Glomerular visceral epithelial cell (primary cell): Measurements from ENCODE around the gene SYT14.
"Not testable (repeated sequence)": the region's sequence is repeated elsewhere in the genome, so short reads cannot be mapped to it uniquely, and the experiment has no call there.

Source experiments
- DNase-seq: peaks from one replicate; pipeline ENCODE4 v3.0.0-alpha.2; 2016; ENCODE audit errors: extremely low spot score

The SYT14 gene

DNA sequence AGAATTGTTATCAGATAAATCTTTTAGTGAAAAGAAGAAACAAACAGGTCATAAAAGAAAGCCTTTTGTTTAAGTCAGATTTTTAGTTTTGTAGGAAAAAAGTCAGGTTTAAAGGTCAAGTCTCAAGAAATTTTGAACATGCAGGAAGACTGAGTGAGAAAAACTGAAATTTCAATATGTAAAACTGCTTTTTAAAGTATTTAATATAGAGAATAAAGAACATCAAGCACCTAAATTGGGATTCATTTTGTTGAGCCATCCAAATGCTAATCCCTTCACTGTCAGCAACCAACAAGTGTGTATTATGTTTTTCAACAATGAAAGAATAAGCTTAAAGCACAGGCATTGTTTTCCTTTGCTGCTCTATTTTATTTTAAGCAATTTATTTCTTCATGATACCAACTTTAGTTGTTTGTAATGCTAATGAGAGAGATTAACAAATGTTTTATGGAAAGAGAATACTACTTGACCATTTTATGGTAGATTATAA, 179.7 kb downstream of the SYT14 start:
- no peak for DNase-seq

DNA sequence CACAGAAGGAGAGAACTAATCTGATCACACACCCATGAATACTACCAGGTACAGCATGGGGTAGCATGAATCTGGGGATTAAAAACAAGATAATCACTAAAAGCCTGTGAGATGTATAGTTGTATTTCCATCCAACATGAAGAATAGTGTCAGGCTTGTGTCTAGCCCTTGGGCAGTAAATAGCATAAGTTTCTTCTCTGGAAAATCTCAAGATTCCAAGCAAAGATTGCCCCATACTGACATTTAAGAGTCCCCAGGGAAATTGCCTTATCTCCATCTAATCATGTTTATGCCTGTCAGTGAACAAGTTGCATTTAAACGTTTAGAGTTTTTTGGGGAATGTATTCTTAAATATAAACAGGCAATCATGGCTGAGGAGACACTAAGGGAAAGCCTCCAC, 185.4 kb downstream of the SYT14 start:
- DNase-seq: no peak

DNA sequence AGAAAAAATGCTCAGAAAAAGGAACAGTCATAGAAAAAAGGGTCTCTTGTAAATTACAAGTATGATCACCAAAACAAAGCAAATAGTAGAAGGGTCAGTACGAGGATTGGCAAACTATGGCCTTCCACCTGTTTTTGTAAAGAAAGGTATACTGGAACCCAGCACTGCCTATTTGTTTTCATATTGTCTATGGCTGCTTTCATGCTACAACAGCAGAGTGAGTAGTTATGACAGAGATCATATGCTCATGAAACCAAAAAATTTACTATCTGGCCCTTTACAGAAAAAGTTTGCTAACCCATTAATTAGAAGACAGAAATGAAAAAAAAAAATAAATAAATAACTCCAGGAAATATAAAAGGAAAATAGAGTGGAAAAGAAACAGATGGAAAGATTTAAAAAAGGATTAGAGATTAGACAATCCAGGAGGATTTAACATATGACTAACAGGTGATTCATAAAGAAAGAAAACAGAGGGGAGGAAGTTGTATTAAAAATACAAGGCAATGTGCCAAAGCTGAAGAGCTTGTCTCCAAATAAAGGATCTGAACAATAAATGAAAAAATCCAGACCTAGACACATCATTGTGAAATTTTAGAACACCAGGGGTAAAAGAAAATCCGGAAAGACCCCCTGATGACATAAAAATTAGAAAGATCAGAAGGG, 186.0 kb downstream of the SYT14 start:
- peak; percentile 50 for DNase-seq

DNA sequence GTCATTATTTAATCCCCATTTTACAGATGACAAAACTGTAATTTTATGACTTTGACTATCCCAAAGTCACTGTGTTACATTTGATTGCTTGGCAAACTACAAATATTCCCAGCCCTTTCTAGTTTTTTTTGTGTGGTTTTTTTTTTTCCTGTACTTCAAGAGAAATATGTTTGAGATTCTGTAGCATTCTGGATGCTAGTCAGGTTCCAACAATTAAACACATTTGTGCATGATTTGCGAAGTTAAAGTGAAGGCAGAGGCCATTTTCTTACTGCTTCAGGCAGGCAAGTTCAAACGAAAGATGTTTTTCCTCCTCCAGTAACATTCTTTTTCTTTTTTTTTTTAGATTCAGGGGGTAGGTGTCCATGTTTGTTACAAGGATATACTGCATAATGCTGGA, 186.7 kb downstream of the SYT14 start:
- DNase-seq: no peak

DNA sequence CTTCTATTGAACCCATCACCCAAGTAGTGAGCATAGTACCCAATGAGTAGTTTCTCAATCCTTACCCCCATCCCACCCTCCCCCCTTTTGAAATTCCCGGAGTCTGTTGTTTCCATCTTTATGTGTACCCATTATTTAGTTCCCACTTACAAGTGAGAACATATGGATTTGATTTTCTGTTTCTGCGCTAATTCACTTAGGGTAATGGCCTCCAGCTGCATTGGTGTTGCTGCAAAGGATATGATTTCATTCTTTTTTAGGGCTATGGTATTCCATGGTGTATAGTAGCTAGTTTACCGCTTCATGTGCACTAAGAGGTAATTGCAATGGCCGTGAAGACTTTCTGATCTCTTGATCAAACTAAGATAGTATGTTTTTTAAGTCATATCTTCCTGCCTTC, 187.1 kb downstream of the SYT14 start:
- no peak for DNase-seq

DNA sequence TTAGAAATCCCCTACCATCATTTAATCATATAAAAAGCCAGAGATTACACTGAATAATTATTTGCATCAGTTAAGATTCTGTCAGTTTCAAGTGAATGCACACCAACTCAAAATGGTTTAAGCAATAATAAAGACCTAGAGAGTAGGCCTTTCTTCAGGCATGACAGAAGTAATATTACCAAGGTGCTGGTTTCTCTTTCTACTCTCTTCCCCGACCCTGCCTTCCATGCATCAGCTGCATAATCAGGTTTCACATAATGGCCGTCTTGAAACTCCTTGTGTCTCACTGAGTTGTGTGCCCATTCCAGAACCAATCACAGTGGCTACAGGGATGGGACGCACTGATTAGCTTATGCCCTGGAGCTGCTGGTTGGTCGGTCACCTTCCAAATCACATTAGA, 191.1 kb downstream of the SYT14 start:
- DNase-seq: no peak

DNA sequence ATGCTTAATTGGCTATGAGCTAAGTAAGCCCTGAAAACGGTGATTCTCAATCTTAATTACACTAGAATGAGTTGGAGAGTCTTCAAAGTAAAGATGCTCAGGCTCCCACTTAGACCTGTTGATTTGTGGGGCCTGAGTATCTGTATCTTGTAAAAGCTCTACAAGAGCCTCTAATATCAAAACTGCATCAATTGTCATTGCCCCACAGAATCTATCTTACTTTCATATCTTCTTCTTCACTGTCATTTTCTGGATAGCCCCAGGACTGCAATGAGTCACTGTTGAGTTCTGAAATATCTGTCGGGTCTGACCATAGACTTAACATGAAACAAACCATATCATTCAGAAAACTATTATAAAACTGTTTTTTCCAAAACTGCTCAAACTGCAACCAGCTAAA, 191.7 kb downstream of the SYT14 start:
- no peak for DNase-seq

DNA sequence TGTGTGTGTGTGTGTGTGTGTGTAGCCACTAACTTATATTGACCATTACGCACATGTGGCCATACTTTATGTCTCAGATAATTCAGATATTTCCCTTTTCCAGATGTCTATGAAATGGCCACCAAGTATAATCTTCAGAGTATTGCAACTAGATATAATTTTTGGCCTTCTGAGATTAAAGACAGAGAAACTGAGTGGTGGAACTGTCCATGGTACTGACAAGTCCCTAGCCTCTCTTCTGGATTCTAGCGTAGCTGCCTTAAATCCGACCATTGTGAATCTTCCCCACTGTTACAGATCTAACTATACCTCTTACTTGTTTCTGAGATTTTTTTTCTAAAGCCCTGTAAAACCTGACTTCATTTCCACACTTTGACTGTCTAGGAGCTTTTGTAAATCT, 194.6 kb downstream of the SYT14 start:
- peak; percentile 30 for DNase-seq

DNA sequence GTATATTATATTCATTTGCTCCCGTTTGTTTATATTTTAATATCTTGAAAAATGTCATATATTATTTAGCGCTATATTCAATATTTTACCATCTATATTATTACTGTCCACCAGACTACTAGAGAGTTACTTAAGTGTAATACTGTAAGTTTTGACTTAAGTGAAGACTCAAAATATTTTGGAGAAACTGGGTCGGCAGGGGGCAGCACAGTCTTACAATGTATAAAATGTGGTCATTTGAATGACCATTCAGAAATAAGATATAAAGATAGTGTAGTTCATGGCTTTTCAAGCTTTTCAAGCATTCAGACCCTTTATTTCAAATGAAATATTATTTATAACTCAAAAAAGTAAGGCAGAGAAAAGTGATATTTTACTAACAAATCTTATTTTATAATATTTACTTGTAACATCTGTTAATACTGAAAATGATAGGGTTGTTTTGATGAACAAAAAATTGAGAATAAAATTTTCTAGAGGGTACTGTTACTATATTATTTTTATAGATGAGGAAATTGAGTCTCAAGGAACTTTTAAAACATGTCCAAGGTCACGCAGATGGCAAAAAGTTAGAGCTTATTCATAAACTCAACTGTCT, 205.5 kb downstream of the SYT14 start:
- DNase-seq: peak; percentile 79

DNA sequence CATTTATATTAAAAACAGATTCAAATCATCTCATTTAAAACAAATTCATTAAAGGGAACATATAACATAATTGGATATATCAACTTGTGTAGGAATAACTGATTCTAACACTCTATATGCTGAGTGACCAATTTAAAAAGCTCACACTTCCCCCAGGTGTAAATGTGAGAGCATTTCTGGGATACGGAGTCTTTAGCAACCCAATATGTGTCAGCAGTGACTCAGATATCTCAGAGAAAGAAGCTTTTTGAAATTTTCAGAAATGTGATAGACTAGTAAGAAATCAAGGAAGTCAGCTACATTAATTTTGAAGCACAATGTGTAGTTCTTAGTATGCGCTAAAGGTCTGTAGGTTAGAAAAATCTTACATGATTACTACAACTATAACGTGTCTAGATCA, 206.7 kb downstream of the SYT14 start:
- peak; percentile 46 for DNase-seq

DNA sequence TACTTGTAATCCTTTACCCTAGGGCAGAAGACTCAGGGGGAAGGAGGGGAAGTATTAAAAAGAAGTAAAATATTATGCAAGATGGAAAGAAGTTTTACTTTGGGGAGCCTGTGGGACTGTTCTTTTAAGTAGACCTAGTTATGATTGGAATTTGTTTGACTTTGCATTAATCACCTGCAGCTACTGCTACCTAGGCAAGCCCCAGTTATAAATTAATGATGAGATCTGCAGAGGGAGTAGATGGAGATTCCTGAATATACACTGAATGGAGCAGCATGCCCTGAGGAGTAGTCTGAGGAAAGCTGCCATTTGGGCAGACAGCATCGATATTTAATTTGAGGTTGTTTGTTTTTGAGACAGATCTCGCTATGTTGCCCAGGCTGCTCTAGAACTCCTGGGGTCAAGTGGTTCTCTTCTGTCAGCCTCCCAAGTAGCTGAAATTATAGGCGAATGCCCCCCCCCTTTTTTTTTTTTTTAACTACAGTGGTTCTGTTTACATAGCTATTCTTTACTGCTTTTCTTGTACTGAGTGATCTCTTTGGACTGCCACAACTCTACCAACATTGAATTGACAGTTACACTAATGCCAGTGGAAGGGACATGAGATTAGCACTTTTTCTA, 213.1 kb downstream of the SYT14 start:
- DNase-seq: no peak

DNA sequence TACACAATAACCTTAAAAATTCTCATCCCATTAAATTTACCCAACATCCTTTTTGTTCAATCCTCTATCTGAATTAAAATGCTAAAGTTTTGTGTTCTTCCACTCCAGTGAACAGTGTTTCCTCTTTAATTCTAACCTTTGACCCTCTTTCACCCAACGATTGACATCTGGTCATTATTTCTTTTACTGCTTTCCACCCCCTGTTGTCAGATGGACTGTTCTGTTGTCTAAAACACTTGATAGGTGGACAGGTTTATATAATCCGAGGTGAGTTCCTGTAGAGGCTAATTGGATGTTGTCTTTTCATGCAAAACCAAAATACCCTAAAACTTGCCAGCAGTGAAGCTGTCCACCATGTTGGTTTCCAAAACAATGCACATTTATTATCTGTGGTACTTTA, 221.2 kb downstream of the SYT14 start:
- no peak for DNase-seq

DNA sequence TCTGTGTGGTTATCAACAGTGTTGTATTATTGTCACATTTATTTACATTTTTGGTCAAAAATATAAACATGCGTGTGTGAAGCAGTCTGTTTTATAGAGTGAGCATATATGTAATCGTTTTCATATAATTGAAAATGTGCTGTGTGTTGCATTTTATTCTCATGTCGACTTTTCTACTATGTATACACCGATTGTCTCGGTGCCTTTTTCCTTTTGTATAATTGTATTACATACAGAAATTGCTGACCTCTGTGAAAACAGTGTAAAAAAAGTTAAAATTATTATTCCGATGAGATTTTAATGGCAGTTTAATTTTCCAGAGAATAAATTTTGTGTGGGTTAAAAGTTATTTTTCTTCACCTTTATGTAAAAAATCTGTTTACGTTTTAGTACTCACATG, 232.2 kb downstream of the SYT14 start:
- DNase-seq: no peak

DNA sequence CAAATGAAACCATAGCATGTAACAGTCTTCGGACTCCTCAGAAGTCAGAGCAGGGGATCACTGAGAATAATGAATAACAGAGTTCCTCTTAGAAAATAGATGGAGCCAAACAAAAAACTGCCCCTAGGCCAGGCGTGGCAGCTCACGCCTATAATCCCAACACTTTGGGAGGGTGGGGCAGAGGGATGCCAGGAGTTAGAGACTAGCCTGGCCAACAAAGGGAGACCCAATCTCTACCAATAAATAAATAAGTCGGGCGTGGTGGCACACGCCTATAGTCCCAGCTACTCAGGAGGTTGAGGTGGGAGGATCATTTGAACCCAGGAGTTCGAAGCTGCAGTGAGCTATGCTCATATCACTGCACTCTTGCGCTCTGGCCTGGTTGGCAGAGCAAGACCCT, 236.1 kb downstream of the SYT14 start:
- no peak for DNase-seq

DNA sequence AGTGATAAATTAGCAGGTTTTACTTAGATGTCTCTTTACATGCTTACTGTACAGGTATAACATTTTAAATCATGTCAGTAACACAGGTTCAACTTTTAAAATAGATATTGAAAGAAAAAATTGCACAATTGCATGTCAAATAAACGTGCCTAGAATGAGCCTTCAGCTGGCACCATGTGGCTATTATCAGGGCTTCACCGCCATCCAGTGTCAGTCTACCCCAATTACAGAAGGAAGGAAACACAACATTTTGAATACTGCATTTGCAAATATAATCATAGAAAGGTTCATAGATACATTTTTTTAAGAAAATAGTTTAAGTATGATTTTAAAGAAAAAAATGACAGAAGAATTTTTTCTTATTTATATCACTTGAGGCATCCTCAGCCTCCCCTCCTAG, 247.0 kb downstream of the SYT14 start:
- no peak for DNase-seq

DNA sequence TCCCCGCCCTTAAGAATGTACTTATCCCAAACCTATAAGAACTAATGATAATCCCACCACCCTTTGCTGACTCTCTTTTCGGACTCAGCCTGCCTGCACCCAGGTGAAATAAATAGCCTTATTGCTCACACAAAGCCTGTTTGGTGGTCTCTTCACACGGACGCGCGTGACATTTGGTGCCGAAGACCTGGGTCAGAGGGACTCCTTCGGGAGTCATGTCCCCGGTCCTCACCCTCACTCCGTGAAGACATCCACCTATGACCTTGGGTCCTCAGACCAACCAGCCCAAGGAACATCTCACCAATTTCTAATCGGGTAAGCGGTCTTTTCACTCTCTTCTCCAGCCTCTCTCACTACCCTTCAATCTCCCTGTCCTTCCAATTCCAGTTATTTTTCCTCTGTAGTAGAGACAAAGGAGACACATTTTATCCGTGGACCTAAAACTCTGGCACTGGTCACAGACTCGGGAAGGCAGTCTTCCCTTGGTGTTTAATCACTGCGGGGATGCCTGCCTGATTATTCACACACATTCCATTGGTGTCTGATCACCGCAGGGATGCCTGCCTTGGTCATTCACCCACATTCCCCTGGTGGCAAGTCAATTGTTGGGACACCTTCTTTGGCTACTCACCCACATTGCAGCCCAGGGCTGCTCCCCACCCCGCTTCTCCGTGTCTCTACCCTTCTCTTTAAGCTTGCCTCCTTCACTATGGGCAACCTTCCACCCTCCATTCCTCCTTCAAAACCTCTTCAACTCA, 250.0 kb downstream of the SYT14 start:
- peak; percentile 86 for DNase-seq

DNA sequence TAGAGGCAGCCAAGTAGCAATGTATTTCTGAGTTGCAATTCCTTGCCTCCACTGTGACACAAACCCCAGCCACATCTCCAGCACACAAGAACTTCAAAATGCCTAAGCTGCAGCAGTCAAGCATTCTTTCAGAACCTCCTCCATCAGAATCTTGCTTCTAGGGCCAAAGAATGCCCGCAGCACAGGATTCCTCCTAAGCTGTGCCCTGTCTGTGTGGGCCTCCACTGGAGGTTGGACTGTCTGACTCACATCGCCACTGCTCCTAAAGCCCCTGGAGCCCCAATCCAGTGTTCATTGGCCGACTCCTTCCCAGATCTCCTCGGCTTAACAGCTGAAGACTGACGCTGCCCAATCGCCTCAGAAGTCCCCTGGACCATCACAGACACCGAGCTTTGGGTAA, 251.4 kb downstream of the SYT14 start:
- DNase-seq: no peak

DNA sequence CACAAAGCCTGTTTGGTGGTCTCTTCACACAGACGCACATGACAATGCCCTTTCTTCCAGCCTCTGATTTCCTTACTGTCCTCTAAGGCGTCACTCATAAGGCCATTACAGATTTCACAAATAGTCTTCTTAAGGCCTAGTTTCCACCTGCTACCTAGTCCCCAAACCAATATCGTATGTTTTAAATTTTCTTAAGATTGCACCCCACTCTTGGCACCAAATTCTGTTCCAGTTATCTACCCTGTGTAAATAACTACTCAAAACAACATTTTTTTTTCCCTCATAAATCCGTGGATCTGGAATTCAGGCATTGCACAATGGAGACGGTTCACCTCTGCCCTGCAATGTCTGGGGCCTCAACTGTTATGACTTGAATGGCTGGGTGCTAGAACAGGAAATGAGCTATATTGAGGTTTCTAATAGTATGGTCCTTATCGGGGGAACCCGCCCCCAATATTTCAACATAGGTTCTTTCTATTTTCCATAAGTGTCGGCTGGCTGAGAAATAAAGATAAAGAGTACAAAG, 257.7 kb downstream of the SYT14 start:
- no peak for DNase-seq

DNA sequence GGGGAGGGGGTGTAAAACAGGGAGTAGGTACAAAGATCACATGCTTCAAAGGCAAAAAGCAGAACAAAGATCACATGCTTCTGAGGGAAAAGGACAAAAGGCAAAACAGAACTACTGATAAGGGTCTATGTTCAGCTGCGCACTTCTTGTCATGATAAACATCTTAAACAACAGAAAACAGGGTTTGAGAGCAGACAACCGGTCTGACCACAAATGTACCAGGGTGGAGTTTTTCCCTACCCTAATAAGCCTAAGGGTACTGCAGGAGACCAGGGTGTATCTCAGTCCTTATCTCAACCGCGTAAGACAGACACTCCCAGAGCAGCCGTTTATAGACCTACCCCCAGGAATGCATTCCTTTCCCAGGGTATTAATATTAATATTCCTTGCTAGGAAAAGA, 258.2 kb downstream of the SYT14 start:
- not testable (repeated sequence) for DNase-seq

DNA sequence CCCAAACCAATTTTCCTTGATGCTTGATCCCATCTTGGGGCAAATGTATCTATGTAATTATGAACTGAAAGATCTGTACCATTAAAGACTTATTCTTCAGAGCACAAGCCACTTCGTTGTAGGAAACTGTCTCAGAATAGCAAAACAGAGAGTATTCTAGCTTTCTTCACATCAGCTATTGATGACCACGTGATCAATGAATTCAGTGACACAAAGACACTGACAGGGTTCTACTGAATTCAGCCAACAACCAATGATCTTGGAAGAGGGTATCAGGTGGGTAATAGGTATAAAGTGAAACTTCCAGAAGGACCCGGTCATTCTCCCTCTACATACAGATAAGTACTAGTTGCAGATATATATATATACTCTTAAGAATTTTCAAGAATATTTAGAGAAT, 260.8 kb downstream of the SYT14 start:
- no peak for DNase-seq

DNA sequence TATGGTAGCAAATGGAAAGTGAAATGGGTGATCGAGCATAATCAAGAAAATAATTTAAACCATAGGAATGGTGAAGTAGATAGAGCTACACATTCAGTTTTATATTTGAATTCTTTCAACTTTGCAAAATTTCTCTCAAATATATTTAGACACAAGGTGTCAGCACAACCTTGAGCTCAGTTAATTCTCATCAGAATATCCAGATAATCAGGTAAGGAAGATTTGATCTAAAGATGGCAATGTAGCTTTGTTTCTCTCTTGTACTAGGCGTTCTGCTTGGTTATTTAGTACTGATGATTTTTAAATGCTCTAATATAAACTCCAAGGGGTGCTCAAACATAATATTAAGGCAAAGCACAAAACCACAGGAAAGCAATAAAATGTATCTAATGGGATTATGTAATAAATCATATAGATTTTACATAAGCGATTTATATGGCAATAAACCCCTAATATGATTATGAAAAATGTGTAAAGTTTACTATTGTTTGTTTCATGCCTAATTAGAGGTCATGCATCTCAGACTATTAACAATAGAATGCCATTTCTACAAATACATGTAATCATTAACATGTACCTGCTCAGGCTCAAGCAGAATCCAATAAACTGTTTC, 262.2 kb downstream of the SYT14 start:
- DNase-seq: no peak

DNA sequence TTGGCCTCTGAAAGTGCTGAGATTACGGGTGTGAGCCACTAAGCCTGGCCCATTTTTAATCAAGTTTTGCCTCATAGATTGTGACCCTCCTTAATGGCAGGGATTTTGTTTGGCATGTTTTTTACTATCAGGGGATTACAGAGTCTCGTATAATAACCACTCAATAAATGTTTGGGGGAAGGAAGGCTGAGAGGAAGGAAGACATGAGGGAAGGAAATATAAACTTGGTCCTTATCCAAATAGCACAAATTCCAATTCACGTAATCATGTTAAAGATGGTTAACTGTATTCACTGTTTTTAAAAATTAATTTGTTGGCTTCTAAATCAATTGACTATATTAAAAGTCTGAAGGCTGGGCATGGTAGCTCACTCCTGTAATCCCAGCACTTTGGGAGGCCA, 263.7 kb downstream of the SYT14 start:
- peak; percentile 10 for DNase-seq
